HG03520 (cell line): ENCODE measurements around the gene TMEM181.
"Not testable (repeated sequence)": the region's sequence is repeated elsewhere in the genome, so short reads cannot be mapped to it uniquely, and the experiment has no call there.

Experiments used
- ATAC-seq: cut with Tn5 transposase; IDR thresholded peaks from one replicate; pipeline ENCODE4 v1.9.1; 2021; ENCODE audit warnings: mild to moderate bottlenecking, moderate library complexity; ENCODE audit not compliant: unreplicated experiment

TMEM181 gene

DNA sequence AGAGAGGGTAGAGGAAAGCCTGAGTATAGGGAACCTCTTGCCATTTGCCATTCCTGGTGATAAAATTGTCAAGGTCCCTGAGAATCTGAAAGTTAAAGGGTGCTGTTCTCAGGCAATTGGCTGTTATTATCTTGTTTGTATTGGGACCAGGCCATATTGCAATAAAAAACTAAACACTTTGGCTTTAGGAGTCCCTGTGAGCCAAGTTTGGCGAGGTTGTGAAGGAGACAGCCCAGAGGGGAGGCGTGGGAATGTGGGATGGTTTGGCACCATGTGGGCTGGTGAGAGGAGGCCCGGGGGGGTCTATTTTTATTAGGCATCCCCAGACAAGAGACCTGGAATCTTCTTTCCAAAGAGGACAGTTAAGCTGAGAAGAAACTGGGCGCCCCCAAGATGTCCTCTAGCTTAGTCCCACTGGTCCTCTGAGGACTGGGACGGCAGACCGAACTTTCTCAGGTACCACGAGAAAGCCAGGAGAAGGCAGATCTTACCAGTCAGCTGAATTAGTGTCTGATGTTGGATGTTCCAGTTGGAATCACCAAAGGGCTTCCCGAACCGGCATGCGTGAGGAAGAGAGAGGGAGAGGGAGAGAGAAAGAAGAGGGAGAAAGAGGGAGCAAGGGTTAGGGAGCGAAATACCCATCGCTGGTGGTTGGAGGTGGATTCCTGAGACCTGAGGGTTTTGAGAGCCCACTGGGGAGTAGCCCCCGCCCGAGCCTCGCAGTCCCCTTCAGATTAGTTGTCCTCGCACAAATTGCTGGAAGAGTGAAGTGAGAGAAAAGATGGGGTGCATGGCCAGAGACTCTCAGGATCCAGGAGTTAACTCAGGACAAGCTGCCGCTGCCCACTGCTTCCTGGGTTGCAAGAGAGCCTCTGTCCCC is 60.3 kb downstream of the TMEM181 start:
- ATAC-seq = no peak

DNA sequence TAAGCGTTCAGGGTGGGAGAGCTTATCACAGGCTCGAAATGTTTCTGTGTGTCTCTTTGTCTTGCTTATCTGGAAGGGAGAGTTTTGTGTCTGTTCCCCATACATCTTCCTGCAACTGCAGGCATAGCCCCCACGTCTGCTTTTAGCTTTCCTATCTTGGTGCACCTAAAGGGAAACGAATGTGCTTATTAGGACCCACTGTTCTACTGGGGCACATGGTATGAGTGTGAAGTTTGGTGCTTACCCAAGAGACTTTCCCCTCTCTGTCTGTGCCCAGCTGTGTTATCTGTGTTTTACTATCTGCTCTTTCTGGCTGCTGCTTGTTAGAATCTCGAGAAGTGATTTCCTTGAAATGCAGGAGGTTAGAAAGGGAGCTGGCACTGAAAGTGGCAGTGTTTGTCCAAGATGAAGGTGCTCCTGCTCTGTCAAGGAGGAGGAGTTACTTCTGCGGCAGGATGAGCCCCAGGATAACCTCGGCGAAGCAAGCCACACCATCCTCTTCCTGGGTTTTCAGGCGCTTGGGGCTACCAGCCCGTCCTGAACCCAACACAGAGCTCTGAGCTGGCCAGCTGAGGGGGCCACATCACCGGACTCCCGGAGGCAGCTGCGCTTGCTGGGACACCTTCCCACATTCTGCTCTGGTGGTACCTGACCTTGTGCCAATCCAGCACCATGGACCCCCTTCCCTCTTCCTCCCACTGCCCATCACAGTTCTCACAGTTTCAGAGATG is 61.2 kb downstream of the TMEM181 start:
- no peak for ATAC-seq

DNA sequence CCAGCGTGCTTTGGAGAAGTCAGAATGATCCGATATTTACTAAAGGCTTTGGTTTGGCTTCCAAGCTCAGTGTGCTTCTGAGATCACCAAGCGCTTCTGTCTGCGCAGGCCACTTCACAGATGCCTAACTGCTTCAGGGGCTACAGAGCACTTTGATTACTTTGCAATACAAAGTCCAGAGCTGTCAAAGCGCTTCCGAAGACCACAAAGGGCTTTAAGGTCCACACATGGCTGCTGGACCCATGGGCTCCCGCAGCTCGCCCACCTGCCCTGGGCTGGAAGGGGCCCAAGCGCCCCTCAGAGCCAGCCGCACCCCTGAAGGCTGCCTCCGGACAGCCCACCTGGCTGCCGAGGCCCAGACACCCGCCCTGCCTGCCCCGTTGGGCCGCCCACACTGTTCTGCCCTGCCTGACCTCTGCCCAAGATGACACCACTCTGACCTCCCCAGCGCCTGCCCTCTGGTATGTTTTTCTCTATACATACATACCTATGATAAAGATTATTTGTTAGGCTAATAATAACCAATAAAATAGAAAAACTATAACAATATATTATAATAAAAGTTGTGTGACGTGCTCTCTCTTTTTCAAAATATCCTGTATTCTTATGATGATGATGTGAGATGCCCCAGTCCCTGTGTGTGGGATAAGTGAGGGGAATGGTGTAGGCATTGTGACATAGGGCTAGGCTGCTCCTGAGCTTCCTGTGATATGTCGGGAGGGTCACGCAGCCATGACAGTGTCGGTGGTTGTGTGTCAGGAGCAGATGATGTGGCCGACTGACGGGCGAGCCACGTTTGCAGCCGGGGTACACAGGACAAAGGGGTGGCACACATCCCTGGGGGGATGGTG is 62.0 kb downstream of the TMEM181 start:
- ATAC-seq = no peak

DNA sequence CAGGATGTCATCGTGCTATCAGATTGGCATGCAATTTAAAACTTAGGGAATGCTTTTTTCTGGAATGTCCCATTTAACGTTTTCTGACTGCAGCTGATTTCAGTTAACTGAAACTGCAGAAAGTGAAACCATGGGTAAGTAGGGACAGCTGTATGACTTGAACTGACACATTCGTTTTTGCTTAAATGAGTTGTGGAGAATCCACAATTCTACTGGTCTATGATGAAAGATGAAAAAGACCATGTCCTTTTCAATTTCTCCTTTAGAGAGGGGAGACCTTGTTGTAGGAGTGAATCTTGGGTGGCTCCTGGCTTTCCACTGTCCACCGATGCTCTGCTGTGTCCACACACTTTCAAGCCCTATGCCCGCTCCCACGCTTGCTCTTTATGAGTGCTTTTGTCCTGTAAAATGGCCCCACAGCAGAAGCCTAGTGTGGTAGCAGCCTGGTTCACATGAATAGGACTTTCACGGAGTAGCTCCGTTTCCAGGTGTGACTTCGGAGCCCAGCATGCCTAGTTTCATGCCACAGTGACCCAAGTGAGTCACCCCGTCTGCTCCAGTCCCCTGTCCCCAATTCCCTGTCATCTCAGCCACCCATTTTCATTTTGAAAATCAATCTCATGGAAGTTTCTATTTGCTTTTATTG is 62.8 kb downstream of the TMEM181 start:
- ATAC-seq = no peak

DNA sequence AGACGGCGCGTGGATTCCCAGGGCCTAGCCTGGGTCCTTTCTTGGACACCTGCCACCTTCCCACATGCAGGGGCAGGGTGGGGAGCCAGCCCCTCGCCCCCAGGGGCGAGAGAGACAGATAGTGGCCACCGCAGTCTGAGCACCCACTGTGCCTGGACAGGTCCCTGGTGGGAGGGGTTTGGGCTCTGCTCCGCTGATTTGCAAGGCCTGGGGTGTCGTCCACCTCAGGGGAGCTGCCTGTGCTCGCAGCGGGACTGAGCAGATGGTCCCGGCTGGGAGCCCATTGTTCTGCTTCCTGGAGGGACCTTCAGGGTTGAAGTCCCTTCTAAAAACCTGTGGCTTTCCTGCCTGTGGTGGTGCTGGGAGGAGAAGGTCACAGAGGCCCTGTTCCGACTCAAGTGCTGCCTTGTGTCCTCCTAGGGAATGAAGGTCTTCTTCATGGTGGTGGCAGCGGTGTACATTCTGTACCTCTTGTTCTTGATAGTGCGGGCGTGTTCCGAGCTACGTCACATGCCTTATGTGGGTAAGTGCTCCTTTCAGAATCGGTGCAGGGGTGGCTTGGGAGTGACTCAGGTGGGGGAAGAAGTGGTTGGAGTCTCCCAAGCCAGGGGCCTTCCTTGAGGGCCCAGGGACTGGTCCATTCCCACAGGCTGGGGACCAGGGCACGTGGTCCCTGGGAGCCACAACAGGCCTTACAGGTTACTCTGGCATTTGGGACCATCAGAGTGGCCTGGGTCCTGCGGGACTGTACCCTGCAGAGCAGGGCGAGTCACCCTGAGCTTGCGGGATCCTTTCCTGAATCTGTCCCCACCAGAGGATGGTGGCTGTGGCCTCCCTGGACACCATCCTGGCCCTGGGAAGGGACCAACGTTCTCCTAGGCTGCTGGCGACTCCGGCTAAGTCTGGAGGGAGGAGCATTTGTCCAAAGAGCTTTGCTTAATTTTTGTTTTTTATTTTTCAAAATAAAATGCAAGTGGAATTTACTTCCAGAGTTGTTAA is 65.1 kb downstream of the TMEM181 start:
- no peak for ATAC-seq

DNA sequence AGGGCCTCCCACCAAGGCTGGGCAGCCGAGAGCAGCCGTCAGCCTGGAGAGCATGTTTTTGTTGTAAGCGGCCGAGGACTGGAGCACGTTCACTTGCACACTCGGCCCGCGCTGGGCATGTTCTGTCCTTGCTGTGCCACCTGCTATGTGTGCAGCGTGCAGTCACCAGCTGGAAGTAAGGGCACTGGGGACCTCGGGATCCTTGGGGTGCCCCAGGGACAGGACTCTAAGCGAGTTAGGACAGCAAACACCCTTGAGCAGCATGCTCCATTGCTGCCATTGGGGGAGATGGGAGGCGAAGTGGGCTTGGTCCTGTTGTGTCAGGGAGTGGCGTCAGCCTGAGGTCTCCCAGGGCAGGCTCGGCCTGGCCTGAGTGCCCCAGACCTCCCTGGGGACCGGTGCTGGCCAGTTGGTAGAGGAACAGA is 66.0 kb downstream of the TMEM181 start:
- ATAC-seq = no peak

DNA sequence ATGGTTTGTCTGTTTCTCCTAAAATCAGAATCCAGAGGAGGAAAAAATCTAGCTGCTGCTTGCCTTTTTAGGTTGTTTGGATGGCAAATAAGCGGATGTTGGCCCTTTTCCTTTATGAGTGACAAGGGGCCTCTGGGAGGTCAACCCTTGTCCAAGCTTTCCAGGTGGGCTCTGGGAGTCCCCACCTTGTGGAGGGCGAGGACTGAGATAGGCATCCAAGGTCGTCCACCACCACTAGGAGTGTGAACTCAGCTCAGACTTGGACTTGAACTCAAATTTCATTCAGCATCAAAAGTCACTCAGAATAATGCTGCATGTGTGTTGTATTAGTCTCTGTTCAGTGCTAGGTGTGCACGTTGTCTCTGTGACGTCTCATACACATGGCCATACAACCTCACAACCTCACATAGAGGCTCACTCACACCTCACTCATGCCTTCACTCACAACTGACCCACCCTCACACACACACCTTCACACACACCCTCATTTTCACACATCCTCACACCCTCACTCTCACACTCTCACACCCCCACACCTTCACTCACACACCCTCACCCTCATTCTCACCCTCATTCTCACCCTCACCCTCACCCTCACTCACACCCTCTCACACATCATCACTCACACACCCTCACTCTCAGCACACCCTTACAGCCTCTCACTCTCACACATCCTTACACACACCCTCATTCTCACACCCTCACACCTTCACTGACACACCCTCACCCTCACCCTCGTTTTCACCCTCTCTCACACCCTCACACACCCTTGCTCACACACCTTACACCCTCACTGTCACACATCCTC is 66.7 kb downstream of the TMEM181 start:
- no peak for ATAC-seq

DNA sequence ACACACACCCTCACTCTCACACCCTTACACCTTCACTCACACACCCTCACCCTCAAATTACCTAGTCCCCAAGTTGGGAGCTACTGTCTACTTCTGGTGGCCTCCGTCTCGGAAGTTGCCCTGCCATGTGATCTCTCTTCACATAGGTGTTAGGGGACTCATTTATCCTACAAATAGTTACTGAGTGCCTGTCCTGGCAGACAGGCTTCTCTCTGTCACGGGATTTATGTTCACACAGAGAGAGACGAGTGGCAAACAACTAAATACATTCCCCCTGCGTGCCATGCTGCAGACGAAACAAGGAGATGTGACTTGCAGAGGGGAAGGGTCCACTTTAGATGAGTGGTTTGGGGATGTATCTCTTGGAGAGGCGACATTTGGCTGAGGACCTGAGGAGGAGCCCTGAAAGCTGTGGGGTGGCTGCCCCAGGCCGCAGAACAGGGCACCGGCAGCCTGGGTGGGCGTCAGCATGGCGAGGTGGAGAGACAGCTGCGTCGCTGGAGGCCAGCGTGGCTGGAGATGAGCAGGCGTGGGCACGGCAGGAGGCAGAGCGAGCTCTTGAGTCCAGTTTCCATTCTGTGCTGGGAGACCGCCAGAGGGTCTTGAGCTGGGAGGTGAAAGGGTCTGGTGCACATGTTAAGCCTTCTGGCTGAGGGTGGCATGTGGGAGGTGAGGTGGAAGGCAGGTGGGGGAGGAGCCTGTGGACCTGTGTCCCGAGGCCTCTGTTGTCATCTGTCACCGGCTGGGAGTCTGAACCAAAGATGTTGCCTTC is 67.5 kb downstream of the TMEM181 start:
- ATAC-seq = no peak

DNA sequence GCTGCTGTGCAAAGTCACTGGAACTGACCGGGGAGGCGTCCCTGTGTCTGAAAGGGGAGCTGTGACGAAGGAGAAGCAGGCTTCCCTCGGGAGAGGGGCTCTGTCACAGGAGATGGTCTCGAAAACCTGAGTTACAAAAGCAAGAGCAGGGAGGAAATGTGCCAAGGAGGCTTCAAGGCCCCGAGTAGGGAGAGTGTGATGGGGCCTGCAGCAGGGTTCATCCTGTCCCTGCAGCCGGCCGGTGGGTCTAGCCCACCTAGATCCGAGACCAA is 68.0 kb downstream of the TMEM181 start:
- ATAC-seq = no peak

DNA sequence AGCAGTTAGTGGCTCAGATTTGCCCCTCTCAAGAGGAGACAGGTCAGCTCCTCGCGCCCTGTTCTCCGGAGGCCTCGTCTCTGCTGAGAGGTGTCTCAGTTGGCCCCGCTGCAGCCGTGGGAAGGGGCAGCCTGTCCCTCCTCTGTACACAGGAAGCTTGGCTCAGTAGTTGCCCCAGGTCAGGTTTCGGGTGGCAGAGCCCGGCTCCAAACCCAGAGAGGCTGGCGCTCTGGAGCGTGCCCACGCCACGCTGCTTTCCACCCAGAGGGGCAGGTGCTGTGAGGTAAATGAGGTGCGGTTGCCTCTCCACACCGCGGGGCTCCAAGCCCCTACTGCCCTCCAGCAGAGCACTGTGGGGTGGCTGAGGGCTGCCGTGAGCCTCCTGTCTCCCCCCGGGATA is 68.7 kb downstream of the TMEM181 start:
- ATAC-seq = no peak

DNA sequence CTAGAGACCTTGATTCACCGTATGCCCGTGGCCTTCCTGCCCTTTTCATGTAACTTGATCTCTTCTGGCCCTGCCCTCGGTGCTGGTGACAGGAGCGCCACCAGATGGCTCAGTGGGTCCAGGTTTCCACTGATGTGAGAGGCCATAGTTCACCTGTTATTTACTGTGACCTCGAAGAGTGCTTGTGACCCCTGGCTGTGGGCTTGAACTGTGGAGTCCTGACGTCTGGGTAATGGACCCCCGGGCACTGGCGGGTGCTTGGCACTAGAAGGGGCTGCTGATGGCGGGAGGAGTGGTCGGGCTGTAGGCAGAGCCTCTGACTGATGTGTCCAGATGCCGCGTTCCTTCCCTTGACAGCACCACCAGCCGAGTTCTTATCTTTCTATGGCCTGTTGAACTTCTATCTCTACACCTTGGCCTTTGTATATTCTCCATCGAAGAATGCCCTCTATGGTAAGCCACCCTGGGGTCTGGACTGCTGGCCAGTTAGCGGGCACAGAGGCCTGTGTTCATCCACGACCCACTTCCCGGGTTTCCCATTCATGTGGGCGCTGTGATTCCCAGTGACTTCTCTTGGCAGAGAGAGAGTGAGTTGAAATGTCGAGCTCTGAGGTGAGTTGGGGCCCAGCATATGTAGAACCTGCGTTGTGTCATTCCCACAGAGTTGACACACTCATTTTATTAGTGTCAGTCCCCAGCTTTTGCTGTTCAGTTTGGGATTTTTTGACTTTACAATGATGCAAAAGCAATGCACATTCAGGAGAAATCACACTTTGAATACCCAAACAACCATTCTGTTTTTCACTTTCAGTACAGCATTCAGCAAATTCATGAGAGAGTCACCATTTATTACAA is 69.7 kb downstream of the TMEM181 start:
- ATAC-seq = no peak

DNA sequence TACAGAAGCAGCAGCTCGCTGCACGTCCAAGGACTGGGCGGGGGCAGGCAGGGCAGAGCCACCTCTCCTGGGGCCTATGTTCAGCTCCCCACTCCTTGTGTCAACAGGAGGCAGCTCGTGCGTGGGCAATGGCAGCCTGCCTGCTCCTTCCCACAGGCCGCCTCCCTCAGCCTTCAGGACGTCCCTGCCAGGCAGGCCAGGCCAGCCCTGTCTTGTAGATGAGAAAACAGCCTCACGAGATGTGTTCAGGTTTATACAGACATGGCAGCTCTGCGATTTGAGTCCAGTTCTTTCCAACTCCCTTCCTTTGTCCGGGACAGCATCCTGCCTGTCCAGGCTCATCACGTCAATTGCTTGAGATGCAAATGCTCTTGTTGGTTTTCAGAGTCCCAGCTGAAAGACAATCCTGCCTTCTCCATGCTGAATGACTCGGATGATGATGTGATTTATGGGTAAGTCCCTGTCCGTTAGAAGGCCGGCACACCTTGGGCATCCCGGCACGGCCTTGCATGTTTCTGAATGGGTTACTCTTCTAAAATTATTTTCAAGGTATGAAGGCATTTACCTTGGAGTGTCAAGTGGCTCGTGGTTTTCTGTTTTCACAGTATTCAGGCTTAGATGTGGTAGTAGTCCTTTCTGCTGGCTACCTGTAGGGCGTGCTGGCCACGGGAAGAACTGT is 71.2 kb downstream of the TMEM181 start:
- ATAC-seq = no peak

DNA sequence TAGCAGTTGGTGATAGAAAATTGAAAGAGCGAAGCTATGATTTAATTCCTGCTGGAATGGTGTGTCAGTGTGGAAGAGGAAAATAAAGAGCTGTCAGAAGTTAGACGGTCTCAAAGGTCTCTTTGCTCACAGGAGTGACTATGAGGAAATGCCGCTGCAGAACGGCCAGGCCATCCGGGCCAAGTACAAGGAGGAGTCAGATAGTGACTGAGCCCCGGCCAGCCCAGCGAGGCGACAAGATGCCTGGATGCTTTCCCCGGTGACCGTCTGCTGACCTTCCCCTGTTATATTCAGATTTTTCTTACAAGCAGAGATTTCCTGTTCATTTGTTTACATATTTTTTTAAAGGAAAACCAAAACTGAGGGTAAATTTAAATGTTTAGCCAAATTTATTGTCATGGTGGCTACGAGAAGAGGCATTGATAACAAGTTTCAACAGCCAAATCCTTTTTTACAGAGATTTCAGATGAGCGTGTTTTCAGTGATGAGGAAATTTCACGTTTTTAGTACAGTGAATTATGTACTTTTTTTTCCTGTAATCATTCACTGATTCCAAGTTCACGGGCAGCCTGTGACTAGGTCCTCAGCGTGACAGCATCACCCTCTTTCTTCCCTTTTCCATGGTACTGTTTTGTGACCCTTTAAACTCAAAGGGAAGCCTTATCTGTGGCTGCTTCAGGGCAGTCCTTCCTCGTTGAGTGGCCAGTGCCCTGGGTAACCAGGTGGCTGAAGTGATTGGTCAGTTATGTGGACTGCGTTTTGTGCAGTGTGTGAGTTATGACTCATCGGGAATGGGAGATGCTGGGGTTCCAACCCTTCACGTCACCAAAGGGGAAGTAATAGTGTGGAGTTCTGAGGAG is 72.0 kb downstream of the TMEM181 start:
- ATAC-seq = no peak

DNA sequence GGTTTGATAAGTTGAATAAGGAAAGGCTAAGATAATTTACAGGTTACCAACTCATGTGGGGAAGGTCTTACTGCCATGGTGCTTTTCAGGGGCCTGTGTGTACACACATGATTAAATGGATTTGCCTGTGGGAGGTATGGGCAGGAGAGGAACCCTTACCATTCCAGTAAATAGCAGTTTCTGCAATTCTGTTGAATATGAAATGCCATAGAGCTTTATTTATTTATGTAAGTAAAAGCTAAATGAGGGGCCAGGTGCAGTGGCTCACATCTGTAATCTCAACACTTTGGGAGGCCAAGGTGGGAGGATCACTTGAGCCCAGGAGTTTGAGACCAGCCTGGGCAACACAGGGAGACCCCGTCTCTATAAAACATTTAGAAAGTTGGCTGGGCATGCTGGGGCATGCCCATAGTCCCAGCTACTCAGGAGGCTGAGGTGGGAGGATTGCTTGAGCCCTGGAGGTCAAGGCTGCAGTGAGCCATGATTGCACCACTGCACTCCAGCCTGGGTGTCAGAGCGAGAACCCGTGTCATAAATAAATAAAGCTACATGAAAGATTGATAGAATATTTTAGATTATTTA is 72.7 kb downstream of the TMEM181 start:
- ATAC-seq = not testable (repeated sequence)

DNA sequence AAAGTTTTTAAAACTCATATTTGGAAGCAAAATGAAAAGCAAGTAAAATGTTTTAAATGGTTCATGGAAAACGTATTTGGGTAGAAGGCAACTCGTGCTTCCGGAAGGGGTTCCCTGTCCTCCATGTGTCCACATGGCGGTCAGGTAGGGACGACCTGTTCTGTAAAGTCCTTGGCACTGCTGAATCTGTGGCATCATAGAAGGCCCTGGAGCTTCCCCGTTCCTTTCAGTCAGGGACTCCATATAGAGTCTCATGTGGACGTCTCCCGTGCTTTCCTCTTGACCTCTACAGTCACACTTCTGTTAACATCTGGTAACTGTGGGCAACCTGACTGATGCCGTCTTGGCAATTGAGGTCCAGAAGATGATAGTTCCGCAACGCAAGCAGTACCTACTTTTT is 73.2 kb downstream of the TMEM181 start:
- ATAC-seq = no peak
